C4-2B (cell line): Measurements from ENCODE around the gene CALCOCO1.

ENCODE experiments used
- CTCF ChIP-seq: fragments of 450-650 bp; conservative IDR thresholded peaks from 2 replicates; pipeline ENCODE4 v1.5.1; 2017; ENCODE audit warnings: mild to moderate bottlenecking
- ZFX ChIP-seq: fragments of 450-650 bp; IDR thresholded peaks from 2 replicates; pipeline ENCODE4 v1.6.1; 2017

- TF ChIP-seq CTCF: no peak
- TF ChIP-seq ZFX: no peak
Observed at GRCh38 chr12:53709671-53710070, 17.6 kb downstream of the CALCOCO1 start.
